WTC11 (cell line): ENCODE results near the gene MAP3K6. TPM values are rescaled to one million over a fixed set of nuclear protein-coding genes. Genes with fewer than 3 reads are reported as not detected.

Source experiments
- AR ChIP-seq: fragments of 250-450 bp; sonication (Bioruptor Pico); IDR thresholded peaks from 2 replicates; pipeline ENCODE4 v1.9.0; 2021; ENCODE audit warnings: mild to moderate bottlenecking
- CTCF ChIP-seq: fragments of 200-600 bp; IDR thresholded peaks from 2 replicates; pipeline ENCODE4 v1.8.0; 2022; ENCODE audit warnings: antibody characterized with exemption
- ESRRA ChIP-seq: sonication (generic); formaldehyde crosslinking; IDR thresholded peaks from 2 replicates; pipeline ENCODE4 v1.8.1; 2022; ENCODE audit warnings: mild to moderate bottlenecking, missing genetic modification reagents, borderline replicate concordance
- JAZF1 ChIP-seq: fragments of 250-450 bp; sonication (Bioruptor Pico); IDR thresholded peaks from 2 replicates; pipeline ENCODE4 v1.9.0; 2021; ENCODE audit warnings: moderate library complexity, mild to moderate bottlenecking, inconsistent platforms
- MAX ChIP-seq: sonication (generic); formaldehyde crosslinking; IDR thresholded peaks from 2 replicates; pipeline ENCODE4 v1.8.0; 2022; ENCODE audit warnings: mild to moderate bottlenecking, missing genetic modification reagents
- MLX ChIP-seq: sonication (generic); formaldehyde crosslinking; IDR thresholded peaks from 2 replicates; pipeline ENCODE4 v1.8.1; 2023; ENCODE audit warnings: mild to moderate bottlenecking, missing genetic modification reagents, moderate library complexity
- NFYB ChIP-seq: sonication (generic); formaldehyde crosslinking; conservative IDR thresholded peaks from 2 replicates; pipeline ENCODE4 v1.8.0; 2022; ENCODE audit warnings: low read depth, missing genetic modification reagents
- PREB ChIP-seq: sonication (generic); formaldehyde crosslinking; IDR thresholded peaks from 2 replicates; pipeline ENCODE4 v1.8.1; 2022; ENCODE audit warnings: mild to moderate bottlenecking, missing genetic modification reagents, moderate library complexity, borderline replicate concordance
- SOX15 ChIP-seq: fragments of 250-450 bp; sonication (Bioruptor Pico); IDR thresholded peaks from 2 replicates; pipeline ENCODE4 v1.9.0; 2021; ENCODE audit warnings: mild to moderate bottlenecking
- TP53 ChIP-seq: sonication (generic); formaldehyde crosslinking; IDR thresholded peaks from 2 replicates; pipeline ENCODE4 v1.8.1; 2023; ENCODE audit warnings: mild to moderate bottlenecking, missing genetic modification reagents
- ZNF232 ChIP-seq: sonication (generic); formaldehyde crosslinking; IDR thresholded peaks from 2 replicates; pipeline ENCODE4 v1.8.0; 2022; ENCODE audit warnings: mild to moderate bottlenecking, missing genetic modification reagents
- ZNF425 ChIP-seq: fragments of 250-450 bp; sonication (Bioruptor Pico); conservative IDR thresholded peaks from 2 replicates; pipeline ENCODE4 v1.9.0; 2021; ENCODE audit warnings: mild to moderate bottlenecking
- total RNA-seq: library from RNA; stranded (reverse); gene quantifications from 3 replicates; pipeline ENCODE4 v1.2.3, GENCODE V29; 2021
- TF ChIP-seq, protein P1 (sequence below): sonication (generic); formaldehyde crosslinking; IDR thresholded peaks from 2 replicates; pipeline ENCODE4 v1.8.0; 2022; ENCODE audit warnings: mild to moderate bottlenecking, missing genetic modification reagents

MAP3K6 gene
- total RNA-seq, 1 experiment from 2014 or later, result 15.0 TPM

GRCh38 chr1:27349784-27350662 lies 16.7 kb downstream of the MAP3K6 start (continued):
- TF ChIP-seq AR (CRISPR knock-in tag), result no peak
- TF ChIP-seq MLX (CRISPR knock-in tag), result 0 out of 2 replicates have a peak, but pooled peaks have one; percentile 93
- peak; percentile 84; the same call in 1 of the 2 replicates for TF ChIP-seq ESRRA (CRISPR knock-in tag)
- TF ChIP-seq TP53 (CRISPR knock-in tag), result peak; percentile 94
- TF ChIP-seq SOX15, result no peak
- no peak for TF ChIP-seq PREB (CRISPR knock-in tag)
- TF ChIP-seq JAZF1 (CRISPR knock-in tag), result no peak
- TF ChIP-seq CTCF, result no peak
- TF ChIP-seq, protein P1, sequence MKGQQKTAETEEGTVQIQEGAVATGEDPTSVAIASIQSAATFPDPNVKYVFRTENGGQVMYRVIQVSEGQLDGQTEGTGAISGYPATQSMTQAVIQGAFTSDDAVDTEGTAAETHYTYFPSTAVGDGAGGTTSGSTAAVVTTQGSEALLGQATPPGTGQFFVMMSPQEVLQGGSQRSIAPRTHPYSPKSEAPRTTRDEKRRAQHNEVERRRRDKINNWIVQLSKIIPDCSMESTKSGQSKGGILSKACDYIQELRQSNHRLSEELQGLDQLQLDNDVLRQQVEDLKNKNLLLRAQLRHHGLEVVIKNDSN (CRISPR knock-in tag), result peak; percentile 75
- TF ChIP-seq MAX (CRISPR knock-in tag), result peak; percentile 16; the same call in 1 of the 2 replicates
- TF ChIP-seq ZNF425 (CRISPR knock-in tag), result no peak
- peak; percentile 81; the same call in 1 of the 2 replicates for TF ChIP-seq ZNF232 (CRISPR knock-in tag)
- peak; percentile 82 for TF ChIP-seq NFYB (CRISPR knock-in tag)
